Stimulated activated memory B cell treated with anti-CD40 and anti-IgM and Interleukin-4, amounts not matched to agents 10 μg/mL and 1 μg/mL and 100 μg/mL, for 72 hours (primary cell): Measurements from ENCODE around the gene HMX2.

ENCODE experiments used
- ATAC-seq: fragments of 150-1000 bp; cut with Tn5 transposase; 2 replicates; pipeline ENCODE4 v1.10.0; 2021
- H3K27ac Mint-ChIP-seq: one replicate; pipeline ENCODE4 v1.8.0; 2022; ENCODE audit warnings: mild to moderate bottlenecking, mixed read lengths
- H3K27me3 Mint-ChIP-seq: one replicate; pipeline ENCODE4 v1.8.0; 2022; ENCODE audit warnings: mixed read lengths
- H3K36me3 Mint-ChIP-seq: one replicate; pipeline ENCODE4 v1.8.0; 2022; ENCODE audit warnings: mixed read lengths
- H3K4me1 Mint-ChIP-seq: one replicate; pipeline ENCODE4 v1.8.0; 2022; ENCODE audit warnings: mixed read lengths
- H3K4me3 Mint-ChIP-seq: one replicate; pipeline ENCODE4 v1.8.0; 2022; ENCODE audit warnings: mild to moderate bottlenecking, moderate library complexity, mixed read lengths
- H3K9me3 Mint-ChIP-seq: one replicate; pipeline ENCODE4 v1.8.0; 2022; ENCODE audit warnings: mixed read lengths

The HMX2 gene

DNA sequence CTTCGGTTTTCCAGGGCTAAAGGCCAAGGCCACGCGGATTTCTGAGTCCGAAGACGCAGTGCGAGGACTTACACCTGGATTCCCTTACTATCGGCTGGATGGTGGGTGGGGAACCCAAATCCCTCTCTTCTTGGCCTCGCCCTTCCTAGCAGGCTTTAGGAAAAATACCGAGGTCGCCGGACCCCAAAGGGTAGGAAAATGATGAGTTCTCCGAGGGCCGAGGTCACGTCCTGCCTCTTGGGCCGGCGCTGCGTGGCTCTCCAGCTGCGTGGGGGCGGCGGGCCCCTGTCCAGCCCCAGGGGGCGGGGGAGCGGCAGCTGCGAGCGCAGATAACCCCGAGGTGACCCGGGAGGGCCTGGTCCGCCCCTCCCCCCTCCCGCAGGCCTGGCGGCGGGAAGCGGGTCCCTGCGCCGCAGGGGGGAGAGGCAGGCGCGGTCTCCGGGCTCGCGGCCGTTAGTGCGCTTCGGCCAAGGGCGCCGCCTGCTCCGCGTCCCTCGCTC is 13.0 kb upstream of the HMX2 start:
- no peaks in the 10 kb centered on the region for H3K36me3 Mint-ChIP-seq
- ATAC-seq = no peak
- peaks cover 83% of the 10 kb centered on the region for H3K27me3 Mint-ChIP-seq
- peaks cover 28% of the 10 kb centered on the region for H3K4me1 Mint-ChIP-seq
- H3K9me3 Mint-ChIP-seq = no peaks in the 10 kb centered on the region
- H3K4me3 Mint-ChIP-seq = no peak overlapping the region
- H3K27ac Mint-ChIP-seq = no peak overlapping the region

DNA sequence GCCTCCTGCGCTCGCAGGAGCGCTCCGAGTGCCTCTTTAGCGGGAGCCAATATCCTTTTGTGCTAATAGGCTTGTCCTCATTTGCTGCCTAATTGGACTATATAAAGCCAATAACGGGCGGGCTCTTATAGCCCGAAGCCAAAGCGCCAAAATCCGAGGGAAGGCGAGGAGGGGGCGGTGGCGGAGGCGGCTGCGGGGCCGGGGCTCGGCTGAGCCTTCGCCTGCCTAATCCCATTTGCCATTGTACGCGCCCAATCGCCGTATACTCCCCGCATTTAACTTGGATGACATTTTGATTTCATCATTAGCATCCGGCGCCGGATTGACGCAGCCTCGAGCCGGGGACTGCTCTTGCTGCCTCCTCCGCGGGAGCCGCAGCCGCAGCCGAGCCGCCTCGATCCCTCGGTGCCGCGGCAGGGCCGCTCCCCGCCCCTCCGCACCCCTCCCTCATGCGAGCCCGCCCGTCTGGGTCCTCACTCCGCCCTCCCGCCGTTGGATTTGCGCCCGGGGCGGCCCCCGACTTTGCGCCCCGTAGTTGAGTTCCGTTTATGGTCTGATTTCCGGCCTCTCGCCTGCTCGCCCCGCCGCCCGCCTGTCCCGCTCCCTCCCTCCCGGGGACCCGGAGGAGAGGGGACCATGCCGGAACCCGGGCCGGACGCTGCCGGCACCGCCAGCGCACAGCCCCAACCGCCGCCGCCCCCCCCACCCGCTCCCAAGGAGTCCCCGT is 12.4 kb upstream of the HMX2 start, which contains the start of gene HMX3:
TSS of gene HMX3 (plus strand) at position 556 of the 727 bp plus-strand sequence. CDS start at position 637, 81 bp downstream.
- Mint-ChIP-seq H3K36me3 (no peaks in the 10 kb centered on the region), H3K9me3 (no peaks in the 10 kb centered on the region), H3K27me3 (peaks cover 83% of the 10 kb centered on the region), H3K4me3 (peak within 1 kb of the TSS; percentile 50), H3K4me1 (peaks cover 28% of the 10 kb centered on the region), H3K27ac (peak within 1 kb of the TSS; percentile 30)
- ATAC-seq = no peak

DNA sequence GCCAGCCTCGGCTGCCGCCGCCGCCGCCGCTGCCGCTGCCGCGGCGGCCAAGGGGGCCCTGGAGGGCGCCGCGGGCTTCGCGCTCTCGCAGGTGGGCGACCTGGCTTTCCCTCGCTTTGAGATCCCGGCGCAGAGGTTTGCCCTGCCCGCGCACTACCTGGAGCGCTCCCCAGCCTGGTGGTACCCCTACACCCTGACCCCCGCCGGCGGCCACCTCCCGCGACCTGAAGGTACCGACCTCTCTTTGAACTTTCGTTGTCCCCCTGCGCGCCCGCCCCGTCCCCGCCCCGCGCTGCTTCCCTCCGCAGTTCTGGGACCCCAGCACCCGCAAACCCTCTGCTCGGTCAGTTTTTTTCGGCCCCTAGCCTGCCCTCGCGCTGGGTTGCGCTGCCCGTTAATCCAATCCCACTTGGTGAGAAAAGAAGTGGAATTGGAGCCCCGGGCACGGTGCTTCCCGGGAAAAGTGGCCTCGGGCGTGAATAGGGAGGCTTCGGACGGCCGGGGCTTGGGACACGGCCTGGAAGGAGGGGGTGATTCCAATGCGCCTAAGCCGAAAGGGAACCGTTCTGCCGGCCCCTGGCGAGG is 11.6 kb upstream of the HMX2 start:
- H3K4me3 Mint-ChIP-seq = peak overlapping the region; percentile 50

DNA sequence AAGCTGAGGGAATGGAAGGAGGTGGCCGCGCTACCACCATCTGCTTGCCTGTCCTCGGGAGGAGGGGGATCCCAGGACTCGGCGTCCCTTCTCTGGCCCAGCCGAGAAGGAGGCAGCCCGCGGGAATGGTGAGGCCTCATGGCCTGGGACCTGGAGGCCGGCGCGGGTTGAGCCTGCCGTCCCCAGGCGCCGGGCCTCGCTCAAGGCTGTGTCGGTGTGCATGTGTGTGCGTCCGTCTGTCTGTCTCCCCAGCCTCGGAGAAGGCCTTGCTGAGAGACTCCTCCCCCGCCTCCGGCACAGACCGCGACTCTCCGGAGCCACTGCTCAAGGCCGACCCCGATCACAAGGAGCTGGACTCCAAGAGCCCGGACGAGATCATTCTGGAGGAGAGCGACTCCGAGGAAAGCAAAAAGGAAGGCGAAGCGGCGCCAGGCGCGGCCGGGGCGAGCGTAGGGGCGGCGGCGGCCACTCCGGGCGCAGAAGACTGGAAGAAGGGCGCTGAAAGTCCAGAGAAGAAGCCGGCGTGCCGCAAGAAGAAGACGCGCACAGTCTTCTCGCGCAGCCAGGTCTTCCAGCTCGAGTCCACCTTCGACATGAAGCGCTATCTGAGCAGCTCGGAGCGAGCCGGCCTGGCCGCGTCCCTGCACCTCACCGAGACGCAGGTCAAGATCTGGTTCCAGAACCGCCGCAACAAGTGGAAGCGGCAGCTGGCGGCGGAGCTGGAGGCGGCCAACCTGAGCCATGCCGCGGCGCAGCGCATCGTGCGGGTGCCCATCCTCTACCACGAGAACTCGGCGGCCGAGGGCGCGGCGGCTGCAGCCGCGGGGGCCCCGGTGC is 10.9 kb upstream of the HMX2 start:
- peak overlapping the region; percentile 30 for H3K27ac Mint-ChIP-seq
- no peak for ATAC-seq
- H3K36me3 Mint-ChIP-seq = no peaks in the 10 kb centered on the region
- no peaks in the 10 kb centered on the region for H3K9me3 Mint-ChIP-seq
- H3K4me3 Mint-ChIP-seq = peak overlapping the region; percentile 58
- peaks cover 28% of the 10 kb centered on the region for H3K4me1 Mint-ChIP-seq
- peaks cover 83% of the 10 kb centered on the region for H3K27me3 Mint-ChIP-seq

More for the DNA sequence above, 11.6 kb upstream of the HMX2 start:
- Mint-ChIP-seq H3K4me1 (peaks cover 28% of the 10 kb centered on the region), H3K9me3 (no peaks in the 10 kb centered on the region), H3K27me3 (peaks cover 83% of the 10 kb centered on the region), H3K36me3 (no peaks in the 10 kb centered on the region), H3K27ac (peak overlapping the region; percentile 30)
- ATAC-seq = no peak

DNA sequence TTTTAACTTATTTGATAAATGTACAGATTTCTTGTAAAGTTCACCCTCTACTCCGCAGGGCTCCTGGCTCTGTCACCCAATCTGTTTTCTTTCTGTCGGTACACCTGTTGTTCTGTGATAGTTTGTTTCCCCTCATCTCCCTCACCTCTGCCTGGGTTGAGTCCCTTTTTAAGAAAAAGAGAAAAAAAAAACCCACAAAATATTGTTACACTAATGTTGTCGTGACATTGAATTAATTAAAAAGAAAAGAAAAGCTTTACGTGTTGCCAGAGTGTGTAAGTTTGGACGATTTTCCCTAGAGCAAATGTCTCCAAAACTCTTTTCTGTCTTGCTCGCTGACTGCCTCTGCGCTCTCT is 8.8 kb upstream of the HMX2 start:
- Mint-ChIP-seq H3K36me3 (no peaks in the 10 kb centered on the region), H3K4me1 (peaks cover 19% of the 10 kb centered on the region), H3K9me3 (peaks cover 2% of the 10 kb centered on the region), H3K27ac (no peak overlapping the region), H3K4me3 (no peak overlapping the region), H3K27me3 (peaks cover 83% of the 10 kb centered on the region)
- ATAC-seq = no peak

DNA sequence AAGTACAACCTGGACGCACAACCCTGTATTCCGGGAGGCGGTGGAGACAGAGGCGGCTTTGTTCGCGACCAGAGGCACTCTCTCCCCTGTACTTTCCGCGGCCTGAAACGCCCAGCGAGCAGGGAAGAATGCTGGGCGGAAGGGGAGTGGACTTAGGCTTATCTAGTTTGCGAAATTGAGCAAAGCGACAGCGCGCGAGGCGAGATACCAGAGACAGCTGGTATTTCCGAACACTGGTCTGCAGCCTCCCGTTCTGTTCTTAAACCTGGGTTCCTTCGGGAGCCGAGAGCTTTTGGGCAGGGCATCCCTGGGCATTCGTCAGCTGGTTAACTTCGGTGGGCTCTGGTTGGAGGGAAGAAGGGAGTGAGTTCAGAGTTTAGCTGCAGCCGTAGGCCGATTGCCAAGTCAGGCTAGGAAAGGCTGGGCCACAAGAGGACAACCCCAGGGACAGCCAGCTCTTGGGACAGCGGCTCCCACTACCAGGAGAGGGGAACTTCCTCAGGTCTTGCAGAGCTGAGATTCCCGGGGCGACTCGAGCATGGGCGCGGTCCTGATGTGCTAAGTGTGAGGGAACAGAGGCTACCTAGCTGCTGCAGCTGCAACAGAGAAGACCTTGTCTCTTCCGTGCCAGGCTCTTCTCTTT is 8.3 kb upstream of the HMX2 start:
- Mint-ChIP-seq H3K9me3 (peaks cover 2% of the 10 kb centered on the region), H3K27ac (no peak overlapping the region), H3K4me1 (peaks cover 15% of the 10 kb centered on the region), H3K27me3 (peaks cover 83% of the 10 kb centered on the region), H3K36me3 (no peaks in the 10 kb centered on the region), H3K4me3 (no peak overlapping the region)
- ATAC-seq = no peak

DNA sequence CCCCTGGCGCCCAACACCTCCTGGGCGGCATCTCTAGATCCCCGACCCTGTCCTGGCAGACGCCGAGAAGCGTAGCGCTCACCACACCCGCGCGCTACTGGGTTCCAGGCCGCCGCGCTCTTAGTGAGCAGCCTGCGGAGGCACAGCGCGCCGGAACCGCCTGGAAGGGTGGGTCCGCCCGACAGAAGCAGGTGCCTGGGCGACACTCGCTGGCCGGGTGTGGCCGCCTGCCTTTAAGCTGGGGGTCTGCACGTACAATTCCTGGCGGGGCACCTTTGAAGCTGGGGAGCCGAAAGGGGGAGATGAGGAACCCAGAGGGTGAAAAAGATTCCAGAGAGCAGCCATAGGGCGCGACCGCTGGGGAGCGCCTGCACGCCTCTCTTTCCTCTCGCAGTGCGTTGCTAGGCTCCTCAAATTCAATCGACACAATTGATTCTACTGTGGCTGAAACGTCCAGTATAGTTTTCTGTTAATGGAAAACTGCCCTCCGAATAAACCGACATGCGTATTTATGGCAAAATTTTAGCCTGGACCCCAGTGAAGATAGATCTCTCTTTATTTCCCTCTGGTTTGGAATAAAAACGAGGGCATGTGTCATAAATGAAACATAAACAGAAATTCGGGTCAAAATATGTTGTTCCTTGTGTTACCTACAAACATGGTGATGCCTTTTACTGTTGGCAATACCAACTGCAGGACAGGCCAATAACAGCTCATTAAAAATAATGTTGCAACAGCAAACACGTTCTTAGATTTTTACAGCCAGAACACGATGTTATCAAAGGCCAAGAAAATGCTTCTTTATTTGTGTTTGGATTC is 7.6 kb upstream of the HMX2 start:
- H3K27ac Mint-ChIP-seq = no peak overlapping the region
- no peak overlapping the region for H3K4me3 Mint-ChIP-seq
- H3K27me3 Mint-ChIP-seq = peaks cover 90% of the 10 kb centered on the region
- no peaks in the 10 kb centered on the region for H3K36me3 Mint-ChIP-seq
- H3K4me1 Mint-ChIP-seq = peaks cover 20% of the 10 kb centered on the region
- H3K9me3 Mint-ChIP-seq = peaks cover 2% of the 10 kb centered on the region
- no peak for ATAC-seq

DNA sequence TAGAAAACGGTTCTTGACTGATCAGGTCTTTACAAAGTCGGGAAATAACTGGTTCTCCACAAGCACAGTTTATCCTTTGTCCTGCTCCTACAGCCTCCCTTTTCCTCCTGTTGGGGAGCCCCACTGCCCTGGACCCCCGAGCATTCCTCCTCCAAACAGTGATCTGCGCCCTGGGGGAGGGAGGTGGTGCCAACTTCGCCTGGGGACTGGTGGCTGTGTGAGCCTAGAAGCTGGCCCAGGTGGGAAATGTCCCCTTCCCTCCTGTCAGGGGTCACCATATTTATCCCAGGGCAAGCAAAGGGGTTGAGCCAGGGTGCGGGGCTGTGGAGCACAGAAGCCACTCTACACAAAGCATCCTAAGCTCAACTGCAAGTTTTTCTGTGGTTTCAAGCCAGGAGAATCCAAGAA is 6.9 kb upstream of the HMX2 start:
- peaks cover 2% of the 10 kb centered on the region for H3K9me3 Mint-ChIP-seq
- peaks cover 96% of the 10 kb centered on the region for H3K27me3 Mint-ChIP-seq
- peaks cover 22% of the 10 kb centered on the region for H3K4me1 Mint-ChIP-seq
- no peak overlapping the region for H3K4me3 Mint-ChIP-seq
- no peaks in the 10 kb centered on the region for H3K36me3 Mint-ChIP-seq
- ATAC-seq = no peak
- no peak overlapping the region for H3K27ac Mint-ChIP-seq

DNA sequence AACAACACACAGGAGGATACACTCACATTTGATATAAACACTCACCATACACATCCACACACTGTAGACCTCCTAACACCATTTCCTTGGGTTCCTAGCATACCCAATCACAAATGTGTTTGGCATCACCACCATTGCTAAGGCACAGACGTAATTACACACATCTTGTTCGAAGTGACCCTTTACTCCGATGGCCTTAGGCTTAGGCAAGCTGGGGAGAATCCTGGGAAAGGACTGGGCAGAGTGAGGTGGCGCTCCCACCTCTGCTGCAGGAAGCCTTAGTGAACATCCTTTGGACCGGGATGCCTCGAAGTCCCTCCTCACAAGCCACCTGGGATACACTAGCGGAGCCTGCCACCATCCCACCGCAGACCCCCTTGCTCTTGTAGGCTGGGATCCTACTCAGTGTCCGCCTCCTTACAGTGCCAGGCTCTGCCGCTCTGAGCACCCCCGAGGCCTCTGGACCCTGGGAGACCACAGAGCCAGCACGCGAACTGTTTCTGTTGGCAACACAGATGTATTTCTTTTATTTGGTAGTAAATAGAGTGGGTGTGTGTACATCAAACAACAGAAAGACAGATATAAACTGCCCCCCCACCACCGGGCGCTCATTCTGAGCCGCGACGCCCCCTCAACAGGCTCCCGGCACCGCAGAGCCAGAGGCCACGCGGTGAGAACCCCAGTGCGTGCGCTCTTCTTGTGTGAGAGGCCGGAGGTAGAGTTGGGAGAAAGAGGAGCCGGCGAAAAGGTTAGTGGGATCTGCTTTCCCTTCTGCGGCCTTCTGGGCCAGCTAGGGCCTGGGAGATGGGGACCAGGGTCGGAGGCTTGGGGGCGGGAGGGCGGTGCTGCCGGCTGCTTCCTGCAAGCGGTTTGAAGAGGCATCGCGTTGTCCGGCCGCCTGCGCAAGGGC is 5.9 kb upstream of the HMX2 start:
- Mint-ChIP-seq H3K4me1 (peaks cover 15% of the 10 kb centered on the region), H3K27me3 (peaks cover 92% of the 10 kb centered on the region), H3K27ac (no peak overlapping the region), H3K9me3 (peaks cover 2% of the 10 kb centered on the region), H3K36me3 (no peaks in the 10 kb centered on the region), H3K4me3 (no peak overlapping the region)
- no peak for ATAC-seq

DNA sequence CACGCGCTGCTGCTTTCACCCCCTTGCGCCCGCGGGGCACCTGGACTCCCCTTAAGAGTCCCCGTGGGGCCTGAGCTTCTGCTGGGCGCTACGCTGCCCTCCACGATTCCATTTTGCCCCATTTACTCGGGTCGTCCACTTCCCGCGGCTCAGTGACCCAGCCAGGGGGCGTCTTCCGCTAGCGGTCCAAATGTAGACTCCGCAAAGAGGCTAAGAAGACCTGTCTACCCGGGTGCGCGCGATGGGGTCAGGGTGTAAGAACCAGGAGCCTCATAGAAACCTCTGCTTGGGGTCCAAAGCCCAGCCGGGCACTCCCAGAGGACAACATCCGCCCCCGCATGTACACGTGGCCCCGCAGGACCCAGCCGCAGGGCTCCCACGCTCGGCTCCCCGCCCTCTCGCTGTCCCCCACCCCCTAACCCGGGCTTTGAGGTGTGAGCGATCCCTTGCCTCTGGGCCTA is 5.2 kb upstream of the HMX2 start:
- Mint-ChIP-seq H3K27ac (no peak overlapping the region), H3K27me3 (peaks cover 93% of the 10 kb centered on the region), H3K4me1 (peaks cover 13% of the 10 kb centered on the region), H3K36me3 (no peaks in the 10 kb centered on the region), H3K4me3 (no peak overlapping the region), H3K9me3 (peaks cover 2% of the 10 kb centered on the region)
- ATAC-seq = no peak

DNA sequence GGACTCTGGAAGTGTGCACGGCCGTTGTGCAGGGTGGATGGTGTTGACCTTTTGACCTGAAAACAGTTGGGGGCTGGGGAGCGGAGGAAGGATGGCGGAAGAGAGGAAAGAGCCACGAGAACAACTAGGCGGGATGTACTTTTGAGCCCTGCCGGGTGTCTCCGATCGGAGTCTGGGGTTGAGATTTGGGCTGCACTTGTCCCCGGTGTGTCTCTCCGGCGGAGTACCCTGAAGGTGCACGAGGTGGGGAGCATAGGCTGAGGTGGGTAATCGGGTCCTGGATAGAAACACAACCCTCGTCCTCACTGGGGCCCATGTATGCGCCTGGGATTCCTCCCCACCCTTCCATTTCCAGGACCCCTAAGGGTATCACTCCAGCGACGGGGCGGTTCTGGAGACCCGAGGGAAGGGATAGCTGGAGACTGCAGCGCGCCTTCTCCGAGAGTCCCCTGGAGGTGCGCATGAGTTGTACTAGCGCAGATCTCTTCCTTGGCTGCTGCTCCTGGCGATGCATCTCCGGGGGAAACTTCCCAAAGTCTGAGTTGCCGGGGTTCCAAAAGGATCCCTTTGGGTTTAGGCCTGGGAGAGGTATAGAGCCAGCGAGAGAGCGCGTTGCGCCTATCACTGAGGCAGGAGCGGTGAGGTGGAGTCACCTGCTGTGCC is 4.6 kb upstream of the HMX2 start:
- H3K4me1 Mint-ChIP-seq = peaks cover 13% of the 10 kb centered on the region
- H3K4me3 Mint-ChIP-seq = no peak overlapping the region
- H3K36me3 Mint-ChIP-seq = no peaks in the 10 kb centered on the region
- H3K27ac Mint-ChIP-seq = no peak overlapping the region
- H3K9me3 Mint-ChIP-seq = peaks cover 2% of the 10 kb centered on the region
- ATAC-seq = no peak
- peaks cover 87% of the 10 kb centered on the region for H3K27me3 Mint-ChIP-seq

DNA sequence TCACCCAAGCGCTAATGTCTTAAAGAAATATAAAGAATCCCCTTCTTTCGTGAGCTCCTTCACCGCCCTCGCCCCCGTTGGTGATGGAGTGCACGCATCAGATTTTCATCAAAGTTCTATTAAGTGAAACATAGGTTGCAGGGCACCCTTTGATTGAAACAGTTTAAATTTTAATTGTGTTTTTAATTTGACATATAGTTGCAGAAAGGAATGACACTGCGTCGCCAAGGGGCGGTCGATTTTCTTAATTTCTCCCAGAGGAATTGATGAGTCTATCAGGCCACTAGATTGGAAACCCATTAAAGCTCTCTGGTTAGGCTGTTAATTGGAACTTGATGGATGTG is 4.1 kb upstream of the HMX2 start:
- Mint-ChIP-seq H3K27me3 (peaks cover 85% of the 10 kb centered on the region), H3K36me3 (no peaks in the 10 kb centered on the region), H3K27ac (no peak overlapping the region), H3K4me3 (no peak overlapping the region), H3K9me3 (peaks cover 2% of the 10 kb centered on the region), H3K4me1 (peaks cover 14% of the 10 kb centered on the region)
- no peak for ATAC-seq
